ENCODE measurements around the gene SRBD1.

DNA sequence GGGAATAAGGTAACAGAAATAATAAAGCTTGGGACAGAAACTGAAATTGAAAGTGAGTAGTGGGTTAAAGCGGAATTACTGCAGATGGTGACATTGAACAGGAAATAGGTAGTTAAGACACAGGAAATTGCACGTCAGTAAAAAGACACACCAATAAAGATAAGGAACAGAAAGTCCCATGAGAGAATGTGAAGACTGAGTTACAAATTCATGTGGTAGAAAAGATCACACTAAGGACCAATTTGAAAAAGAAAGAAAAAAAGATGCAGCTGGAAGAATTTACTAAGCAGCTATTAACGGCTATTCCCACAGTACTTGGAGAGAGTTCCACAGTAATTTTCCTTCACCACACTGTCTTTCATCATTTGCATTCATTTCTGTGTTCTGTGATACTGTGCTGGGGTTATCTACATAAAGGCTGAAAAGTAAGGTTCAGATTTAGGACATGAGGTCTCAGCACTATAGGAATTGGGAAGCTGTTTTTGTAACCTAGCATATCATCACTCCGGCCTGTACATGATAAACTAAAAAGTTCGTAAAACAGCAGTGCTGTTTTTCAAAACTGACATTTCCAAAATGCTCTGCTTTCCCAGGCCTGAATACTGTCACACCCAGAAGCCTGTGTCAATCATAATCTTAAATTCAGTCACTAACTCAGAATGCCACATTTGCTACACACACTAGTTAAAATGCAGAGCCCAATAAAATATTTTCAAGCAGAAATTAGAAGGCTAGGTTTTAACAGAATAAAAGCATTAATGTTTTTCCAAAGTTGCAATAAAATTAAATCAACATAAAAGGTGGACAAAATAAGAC, 42.9 kb downstream of the SRBD1 start:
- TF ChIP-seq, protein P1, sequence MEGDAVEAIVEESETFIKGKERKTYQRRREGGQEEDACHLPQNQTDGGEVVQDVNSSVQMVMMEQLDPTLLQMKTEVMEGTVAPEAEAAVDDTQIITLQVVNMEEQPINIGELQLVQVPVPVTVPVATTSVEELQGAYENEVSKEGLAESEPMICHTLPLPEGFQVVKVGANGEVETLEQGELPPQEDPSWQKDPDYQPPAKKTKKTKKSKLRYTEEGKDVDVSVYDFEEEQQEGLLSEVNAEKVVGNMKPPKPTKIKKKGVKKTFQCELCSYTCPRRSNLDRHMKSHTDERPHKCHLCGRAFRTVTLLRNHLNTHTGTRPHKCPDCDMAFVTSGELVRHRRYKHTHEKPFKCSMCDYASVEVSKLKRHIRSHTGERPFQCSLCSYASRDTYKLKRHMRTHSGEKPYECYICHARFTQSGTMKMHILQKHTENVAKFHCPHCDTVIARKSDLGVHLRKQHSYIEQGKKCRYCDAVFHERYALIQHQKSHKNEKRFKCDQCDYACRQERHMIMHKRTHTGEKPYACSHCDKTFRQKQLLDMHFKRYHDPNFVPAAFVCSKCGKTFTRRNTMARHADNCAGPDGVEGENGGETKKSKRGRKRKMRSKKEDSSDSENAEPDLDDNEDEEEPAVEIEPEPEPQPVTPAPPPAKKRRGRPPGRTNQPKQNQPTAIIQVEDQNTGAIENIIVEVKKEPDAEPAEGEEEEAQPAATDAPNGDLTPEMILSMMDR (conservative IDR thresholded peaks at IDR 0.05 in 1 of 2, IDR thresholded peaks at IDR 0.05 in 1 of 2; ENCODE audit: extremely low read depth in 1 of 2, insufficient read depth in 1 of 2, low read depth in 1 of 2, low read length in 2 of 2), result no peak
- no peak for TF ChIP-seq EZH2 (IDR thresholded peaks at IDR 0.05; ENCODE audit: borderline replicate concordance, low read length)
